ENCODE measurements around the gene FTCD. TPM values are rescaled to one million over a fixed set of nuclear protein-coding genes. Genes with fewer than 3 reads are reported as not detected.

Gene FTCD
- total RNA-seq, 2 donors from 2014 or later = 0.24 TPM; not detected in 1

- Histone ChIP-seq H3K4me3 (no peak overlapping the region), H3K36me3 (no peaks in the 10 kb centered on the region), H3K27ac (no peak overlapping the region), H3K27me3 (no peaks in the 10 kb centered on the region), H3K4me1 (peaks cover 0 to 6% of the 10 kb centered on the region in 2 donors), H3K9me3 (no peaks in the 10 kb centered on the region)
- DNase-seq (ENCODE audit: low spot score) = no peak
- no peak for TF ChIP-seq CTCF (IDR thresholded peaks at IDR 0.05)
These were observed 9.3 kb downstream of the FTCD start for GRCh38 chr21:46145840-46146691.

- TF ChIP-seq CTCF (IDR thresholded peaks at IDR 0.05) = no peak
- Histone ChIP-seq H3K27me3 (no peaks in the 10 kb centered on the region), H3K36me3 (no peaks in the 10 kb centered on the region), H3K27ac (no peak overlapping the region), H3K9me3 (no peaks in the 10 kb centered on the region), H3K4me3 (no peak overlapping the region), H3K4me1 (peaks cover 0 to 6% of the 10 kb centered on the region in 2 donors)
- DNase-seq (ENCODE audit: low spot score) = no peak
These were observed 10.1 kb downstream of the FTCD start for GRCh38 chr21:46145159-46145839.

GRCh38 chr21:46144464-46145070 lies 10.8 kb downstream of the FTCD start:
- H3K36me3 ChIP-seq = no peaks in the 10 kb centered on the region
- no peak for TF ChIP-seq CTCF (IDR thresholded peaks at IDR 0.05)
- no peak for DNase-seq (ENCODE audit: low spot score)
- H3K4me3 ChIP-seq = no peak overlapping the region
- no peaks in the 10 kb centered on the region for H3K9me3 ChIP-seq
- no peaks in the 10 kb centered on the region for H3K27me3 ChIP-seq
- no peak overlapping the region for H3K27ac ChIP-seq
- H3K4me1 ChIP-seq = peaks cover 0 to 6% of the 10 kb centered on the region in 2 donors

- Histone ChIP-seq H3K27ac (no peak overlapping the region), H3K27me3 (no peaks in the 10 kb centered on the region), H3K36me3 (no peaks in the 10 kb centered on the region), H3K4me3 (no peak overlapping the region), H3K4me1 (peaks cover 0 to 6% of the 10 kb centered on the region in 2 donors), H3K9me3 (no peaks in the 10 kb centered on the region)
- TF ChIP-seq CTCF (IDR thresholded peaks at IDR 0.05) = no peak
- DNase-seq (ENCODE audit: low spot score) = no peak
These were observed 12.6 kb downstream of the FTCD start for GRCh38 chr21:46142582-46143473.

All from right atrium auricular region (tissue), 2 donors.